ENCODE results near the gene NNT.

DNA sequence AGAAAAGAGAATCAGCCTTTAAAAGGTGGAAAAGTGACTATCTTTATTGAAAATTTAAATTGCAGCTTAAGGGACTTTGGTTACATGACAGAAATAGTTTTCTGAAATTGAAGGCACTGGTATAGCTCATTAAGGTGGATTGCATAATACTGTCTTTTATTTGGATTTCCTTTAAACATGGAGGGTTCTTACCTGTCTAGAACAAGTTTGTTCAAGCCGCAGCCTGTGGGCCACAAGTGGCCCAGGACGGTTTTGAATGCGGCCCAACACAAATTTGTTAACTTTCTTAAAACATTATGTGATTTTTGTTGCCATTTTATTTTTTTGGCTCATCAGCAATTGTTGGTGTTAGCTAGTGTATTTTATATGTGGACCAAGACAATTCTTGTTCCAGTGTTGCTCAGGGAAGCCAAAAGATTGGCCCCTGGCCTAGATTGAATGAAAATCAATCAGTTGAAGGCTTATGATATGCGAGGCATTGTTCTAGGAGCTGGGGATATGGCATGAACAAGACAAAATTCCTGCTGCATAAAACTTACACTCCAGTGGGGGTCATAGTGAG is 18.0 kb downstream of the NNT start:
- TF ChIP-seq SUZ12 (IDR thresholded peaks at IDR 0.05; ENCODE audit: extremely low read depth, insufficient read depth, insufficient read length) (no peak), YY1 (IDR thresholded peaks at IDR 0.05; ENCODE audit: insufficient read depth, insufficient read length) (no peak)

Data from NT2/D1 (cell line).